Measurements from ENCODE around the gene GALR2. TPM values are rescaled to one million over a fixed set of nuclear protein-coding genes. Genes with fewer than 3 reads are reported as not detected.

Gene GALR2
- total RNA-seq, 1 donor from 2014 or later, result not detected

DNA sequence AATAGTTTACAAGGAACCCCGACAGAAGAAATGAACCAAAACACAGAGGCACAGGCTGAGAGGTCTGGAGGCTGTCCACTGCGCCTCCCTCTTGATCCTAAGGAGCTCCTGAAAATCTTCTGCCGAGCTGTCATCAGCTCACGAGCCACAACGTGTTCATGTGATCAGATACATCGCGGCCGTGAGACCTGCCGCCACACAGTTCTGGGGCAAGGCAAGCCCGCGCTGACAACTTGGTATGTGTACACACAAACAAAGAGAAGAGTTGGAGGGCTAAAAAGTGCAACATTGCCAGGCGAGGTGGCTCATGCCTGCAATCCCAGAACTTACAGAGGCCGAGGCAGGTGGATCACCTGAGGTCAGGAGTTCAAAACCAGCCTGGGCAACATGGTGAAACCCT is 21.4 kb downstream of the GALR2 start:
- DNase-seq, result no peak

DNA sequence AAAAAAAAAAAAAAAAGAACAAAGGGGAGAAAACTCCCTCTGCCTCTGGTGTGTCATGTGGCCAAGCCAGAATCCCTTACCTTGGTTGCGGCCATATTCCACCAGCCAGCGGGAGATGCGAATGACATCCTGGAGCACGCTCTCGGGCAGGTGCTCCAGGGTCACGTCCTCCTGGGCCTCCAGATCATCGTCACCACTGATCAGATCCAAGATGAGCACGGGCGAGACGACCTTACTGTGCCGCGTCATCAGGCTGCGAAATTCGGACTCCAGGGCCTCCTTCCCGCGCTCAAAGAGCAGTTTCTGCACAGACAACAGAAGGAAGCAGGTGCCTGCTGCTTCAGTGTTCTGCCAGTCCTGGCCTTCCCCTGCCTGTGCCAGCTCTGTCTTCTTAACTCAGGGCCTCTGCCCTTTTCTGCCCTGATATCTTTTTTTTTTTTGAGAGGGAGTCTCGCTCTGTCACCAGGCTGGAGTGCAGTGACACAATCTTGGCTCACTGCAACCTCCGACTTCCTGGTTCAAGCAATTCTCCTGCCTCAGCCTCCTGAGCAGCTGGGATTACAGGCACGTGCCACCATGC is 23.2 kb downstream of the GALR2 start:
- no peak for DNase-seq

DNA sequence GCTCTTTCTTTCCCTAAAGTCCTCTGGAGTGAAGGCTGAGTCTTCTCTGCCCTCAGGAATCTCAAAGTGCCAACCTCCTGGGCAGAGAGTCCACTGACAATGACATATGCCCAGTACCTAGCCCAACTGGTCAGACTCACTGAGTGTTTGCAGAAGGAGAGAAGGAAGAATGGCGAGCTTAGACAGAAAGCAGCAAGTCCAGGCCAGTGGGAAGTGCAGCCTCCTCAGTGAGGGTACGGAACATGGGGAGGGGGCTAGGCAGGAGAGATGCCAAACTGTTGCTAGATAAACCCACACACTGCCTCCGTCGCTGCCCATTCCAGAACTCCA is 28.3 kb downstream of the GALR2 start:
- DNase-seq, result no peak

DNA sequence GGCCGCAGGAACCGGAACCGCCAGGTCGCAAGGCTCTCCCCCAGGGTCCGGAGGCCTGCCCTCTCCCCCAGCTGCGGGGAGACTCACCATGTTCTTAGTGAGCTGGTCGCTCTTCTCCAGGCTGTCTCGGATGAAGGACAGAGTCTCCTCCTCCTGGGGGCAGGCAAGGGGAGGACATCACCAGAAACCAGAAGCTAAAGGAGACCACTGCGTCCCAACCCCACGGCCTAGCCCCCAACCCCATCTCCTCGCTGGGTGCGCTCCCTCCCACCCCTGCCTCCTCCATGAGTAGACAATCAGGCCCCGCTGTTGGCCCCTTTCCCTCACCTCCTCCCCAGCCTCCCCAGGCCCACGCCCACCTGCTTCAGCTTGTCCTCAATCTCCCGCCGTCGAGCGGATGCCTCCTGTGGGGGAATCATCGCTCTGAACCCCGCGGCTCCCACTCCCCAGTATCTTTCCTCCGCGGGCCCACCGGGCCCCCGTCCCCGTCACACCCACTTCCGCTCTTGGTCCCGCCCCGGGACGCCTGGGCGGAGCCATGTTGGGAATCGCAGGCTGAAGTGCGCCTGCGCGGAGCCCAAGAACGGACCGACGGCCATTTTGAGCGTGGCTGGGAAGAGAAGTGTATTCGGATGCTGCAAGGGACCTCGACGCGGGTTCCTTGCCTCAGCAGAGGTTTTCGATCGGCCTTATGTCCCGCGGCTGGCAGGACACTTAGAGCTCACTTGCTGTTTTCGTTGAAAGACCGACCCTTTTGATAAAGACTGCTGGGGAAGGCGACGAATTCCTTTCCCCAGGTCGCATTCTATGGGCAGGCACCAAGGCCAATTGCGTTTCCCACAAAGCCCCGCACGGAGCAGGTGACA is 28.9 kb downstream of the GALR2 start, which contains the start of gene EXOC7:
Gene EXOC7, minus strand, starts transcription at position 514 of the 866 bp plus-strand sequence. Its CDS starts 95 bp downstream, at position 419.
- peak; percentile 95 for DNase-seq

DNA sequence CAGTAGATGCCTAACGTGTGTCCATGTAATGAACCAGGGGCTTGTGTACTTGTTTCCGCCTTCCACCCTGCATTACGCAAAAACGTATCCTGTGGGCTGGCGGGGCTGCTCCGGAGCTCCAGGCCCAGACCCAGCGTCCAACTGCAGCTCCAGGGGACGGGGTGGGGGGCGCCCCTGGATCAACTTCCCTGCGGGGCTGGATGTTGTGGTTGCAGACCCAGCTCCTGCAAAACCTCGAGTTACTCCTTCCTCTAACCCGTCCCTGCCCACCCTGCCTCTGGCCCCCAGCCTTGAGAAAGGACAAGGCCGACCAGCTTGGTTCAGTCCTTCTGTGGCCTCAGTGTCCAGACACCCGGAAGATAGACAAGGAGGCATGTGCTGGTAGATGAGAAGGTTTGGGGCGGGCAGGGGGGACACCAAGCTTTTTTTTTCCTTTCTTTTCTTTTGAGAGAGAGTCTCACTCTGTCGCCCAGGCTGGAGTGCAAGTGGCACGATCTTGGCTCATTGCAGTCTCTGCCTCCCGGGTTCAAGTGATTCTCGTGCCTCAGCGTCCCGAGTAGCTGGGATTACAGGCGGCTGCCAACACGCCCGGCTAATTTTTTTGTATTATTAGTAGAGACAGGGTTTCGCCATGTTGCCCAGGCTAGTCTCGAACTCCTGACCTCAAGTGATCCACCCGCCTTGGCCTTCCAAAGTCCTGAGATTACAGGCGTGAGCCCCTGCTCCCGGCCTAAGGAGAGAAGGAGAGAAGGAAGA is 29.7 kb downstream of the GALR2 start:
- no peak for DNase-seq

DNA sequence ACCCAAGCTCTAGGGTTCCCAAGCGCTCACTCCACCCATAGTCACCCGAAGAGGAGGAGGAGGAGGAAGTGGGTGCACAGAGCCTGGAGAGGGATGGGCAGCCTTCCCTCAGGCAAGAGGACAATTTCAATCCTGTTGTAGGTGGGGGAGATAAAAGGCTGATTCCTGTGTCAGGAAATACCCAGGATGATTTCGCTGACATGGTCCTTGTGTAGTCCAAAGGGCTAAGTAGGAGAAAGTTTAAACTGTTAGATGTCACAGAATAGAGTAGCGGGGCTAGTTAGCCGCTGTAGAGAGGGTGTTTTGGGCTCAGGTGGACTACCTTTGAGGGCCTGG is 30.3 kb downstream of the GALR2 start:
- DNase-seq, result no peak

DNA sequence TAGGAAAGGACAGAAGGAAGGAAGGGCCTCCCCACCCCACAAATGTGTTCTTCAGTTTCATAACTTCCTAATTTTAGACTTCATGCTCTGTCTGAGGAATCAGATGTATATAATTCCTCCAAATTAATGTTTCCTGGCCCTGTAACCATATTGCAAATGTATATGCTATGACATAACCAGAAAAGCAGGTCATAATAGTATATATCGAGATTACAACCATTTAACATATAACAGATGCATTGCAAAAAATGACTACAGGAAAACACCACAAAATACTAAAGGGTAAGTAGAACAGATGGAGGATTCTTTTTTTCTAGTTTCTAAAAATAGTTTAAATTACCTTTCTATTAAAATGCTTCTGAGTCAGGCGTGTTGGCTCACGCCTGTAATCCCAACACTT is 32.1 kb downstream of the GALR2 start:
- DNase-seq, result no peak

DNA sequence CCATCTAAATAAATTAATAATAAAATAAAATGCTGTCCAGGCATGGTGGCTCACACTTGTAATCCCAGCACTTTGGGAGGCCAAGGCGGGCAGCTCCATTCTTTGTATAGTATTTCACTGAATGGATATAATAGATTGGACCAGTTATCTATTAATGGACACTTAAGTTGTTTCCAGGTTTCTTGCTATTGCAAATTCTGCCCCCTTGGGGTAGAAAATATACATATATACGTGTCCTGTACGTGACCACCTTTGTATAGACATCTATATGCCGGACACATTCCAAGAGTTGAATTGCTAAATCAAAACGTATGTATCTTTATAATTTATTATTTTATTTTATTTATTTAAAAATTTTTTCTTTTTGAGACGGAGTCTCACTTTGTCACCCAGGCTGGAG is 32.9 kb downstream of the GALR2 start:
- peak; percentile 48 for DNase-seq

DNA sequence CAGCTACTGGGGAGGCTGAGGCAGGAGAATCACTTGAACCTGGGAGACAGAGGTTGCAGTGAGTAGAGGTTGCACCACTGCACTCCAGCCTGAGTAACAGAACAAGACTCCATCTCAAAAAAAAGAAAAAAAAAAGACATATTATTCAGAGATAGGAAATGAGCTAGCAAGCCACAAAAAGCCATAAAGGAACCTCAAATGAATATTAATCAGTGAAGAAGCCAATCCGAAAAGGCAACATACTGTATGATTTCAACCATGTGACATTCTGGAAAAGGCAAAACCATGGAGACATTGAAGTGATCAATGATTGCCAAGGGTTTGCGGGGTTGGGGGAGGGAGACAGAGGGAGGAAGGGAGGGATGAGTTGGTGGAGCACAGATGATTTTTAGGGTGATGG is 37.4 kb downstream of the GALR2 start:
- no peak for DNase-seq

DNA sequence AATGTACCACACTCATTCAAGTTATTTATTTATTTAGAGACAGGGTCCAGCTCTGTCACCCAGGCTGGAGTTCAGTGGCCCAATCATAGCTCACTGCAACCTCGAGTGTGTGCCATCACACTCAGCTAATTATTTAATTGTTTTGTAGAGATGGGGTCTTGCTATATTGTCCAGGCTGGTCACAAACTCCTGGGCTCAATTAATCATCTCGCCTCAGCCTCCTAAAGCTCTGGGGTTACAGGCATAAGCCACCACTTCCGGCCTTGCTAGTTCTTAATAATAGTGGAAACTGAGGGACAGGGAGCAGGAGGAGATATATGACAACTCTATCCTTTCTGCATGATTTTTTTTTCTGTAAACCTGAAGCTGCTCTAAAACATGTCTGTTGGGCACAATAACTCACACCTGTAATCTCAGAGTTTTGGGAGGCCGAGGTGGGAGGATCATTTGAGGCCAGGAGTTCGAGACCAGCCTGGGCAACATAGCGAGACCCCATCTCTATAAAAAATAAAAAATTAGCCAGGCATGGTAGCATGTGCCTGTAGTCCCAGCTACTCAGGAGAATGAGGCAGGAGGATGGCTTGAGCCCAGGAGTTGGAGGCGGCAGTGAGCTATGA is 40.7 kb downstream of the GALR2 start:
- no peak for DNase-seq

DNA sequence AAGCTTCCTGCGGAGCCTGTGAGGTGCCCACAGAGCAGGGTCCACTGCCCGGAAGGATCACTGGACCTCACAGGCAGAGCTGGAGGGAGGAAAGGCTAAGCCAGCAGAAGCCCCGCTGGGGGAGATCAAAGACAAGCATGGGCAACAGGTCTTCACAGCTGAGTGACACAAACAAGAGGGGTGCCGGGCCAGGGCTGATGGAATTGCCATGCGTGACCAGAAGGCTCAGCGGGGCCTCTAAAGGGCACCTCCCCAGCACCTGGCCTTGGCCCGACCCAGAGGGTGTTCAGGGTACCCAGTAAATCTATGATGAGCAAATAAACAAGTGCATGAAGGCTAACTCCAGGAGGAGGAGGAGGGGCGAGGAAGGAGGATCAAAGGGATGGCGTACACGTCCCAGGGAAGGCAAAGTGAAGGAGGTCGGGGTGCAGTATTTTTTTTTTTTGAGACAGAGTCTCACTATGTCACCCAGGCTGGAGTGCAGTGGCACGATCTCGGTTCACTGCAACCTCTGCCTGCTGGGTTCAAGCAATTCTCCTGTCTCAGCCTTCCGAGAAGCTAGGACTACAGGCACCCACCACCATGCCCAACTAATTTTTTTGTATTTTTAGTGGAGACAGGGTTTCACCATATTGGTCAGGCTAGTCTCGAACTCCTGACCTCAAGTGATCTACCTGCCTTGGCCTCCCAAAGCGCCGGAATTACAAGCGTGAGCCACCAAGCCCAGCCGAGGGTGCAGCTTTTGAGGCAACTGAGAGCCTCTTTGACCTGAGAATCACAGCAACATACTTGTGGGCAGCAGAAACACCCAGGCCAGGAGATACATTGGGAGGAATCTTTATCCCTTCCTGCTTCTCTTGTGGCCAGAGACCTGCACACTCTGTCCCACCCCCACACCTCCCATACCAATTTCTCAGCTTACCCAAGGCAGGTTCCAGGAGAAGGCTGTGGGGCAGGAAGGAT is 45.1 kb downstream of the GALR2 start:
- no peak for DNase-seq

DNA sequence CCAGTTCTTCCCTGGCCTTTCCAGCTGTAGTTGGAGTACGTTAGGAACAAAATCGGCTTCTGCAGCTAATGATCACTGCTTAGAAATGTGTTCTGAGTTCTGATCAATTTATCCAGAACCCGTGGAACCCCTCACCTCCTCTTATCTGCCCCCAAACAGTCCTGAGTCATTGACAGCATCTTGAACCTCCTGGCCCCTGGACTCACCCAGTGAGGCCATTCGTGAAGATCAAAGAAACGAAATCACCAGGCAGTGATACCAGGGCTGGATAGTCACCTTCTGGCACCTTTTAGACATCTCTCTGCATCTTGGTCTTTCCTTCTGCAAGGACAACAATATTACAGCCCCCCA is 46.1 kb downstream of the GALR2 start:
- DNase-seq, result no peak

DNA sequence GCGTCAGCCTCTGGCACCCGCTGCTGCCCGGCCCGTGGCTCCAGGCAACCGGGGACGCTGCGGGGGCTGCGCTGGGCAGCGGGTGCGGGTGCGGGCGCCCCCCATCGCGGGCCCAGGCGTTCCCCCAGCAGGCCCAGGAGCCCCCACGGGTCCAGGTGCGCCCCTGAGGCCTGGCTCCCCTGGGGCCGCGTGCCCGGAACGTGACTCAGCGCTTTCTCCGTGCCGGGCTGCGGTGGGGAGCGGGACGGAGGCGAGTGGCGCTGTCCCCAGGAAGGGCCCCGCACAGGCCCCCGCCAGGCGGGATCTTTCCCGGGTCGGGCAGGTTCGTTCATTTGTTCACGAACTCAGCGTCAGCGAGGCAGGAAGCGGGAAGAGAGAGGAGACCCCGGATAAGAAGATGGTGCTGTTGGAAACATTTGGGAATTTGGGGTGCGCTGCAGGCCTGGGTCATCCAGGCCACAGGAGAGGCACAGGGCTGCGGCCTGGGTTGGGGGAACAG is 47.4 kb downstream of the GALR2 start:
- peak; percentile 28 for DNase-seq

DNA sequence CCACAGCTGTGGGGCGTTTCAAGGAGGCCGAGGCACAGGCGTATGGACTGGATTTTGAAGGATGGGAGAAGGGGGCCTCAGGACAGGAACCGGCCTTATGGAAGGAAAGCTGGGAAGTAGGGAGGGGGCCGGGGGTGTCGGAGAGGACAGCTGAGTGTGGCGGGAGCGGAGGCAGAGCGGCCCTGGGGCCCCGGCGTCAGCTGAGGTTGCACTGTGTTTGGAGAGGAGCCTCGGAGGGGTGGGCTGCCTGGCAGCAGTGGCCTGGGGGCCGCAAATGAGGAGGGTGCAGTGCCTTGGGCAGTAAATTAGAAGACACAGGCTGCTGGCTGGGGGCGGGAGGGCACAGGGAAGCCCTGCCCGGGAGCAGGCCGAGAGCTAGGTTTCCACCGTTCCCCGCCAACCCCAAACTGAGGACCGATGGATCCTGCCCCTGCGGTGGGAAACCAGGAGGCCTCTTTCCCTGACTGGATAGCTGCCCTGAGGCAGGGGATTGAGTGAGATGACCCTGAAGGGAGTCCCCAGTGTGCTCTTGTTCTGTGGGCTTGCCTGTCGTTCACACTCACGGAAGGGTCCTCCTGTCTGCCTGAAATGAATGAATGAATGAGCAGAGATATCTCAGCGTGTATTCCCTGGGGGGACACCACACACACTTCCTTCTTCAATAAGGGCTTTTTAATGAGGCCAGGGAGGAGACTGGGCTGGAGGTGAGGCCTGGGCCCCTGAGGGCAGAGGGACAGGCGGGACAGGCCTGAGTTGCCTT is 48.0 kb downstream of the GALR2 start:
- DNase-seq, result no peak

DNA sequence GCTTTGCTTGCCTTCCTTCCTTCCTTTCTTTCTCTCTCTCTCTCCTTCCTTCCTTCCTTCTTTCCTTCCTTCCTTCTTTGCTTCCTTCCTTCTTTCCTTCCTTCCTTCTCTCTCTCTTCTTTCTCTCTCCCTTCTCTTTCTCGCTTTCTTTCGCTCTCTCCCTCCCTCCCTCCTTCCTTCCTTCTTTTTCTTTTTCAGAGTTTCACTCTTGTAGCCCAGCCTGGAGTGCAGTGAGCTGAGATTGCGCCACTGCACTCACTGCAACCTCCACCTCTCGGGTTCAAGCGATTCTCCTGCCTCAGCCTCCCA is 48.6 kb downstream of the GALR2 start:
- no peak for DNase-seq

DNA sequence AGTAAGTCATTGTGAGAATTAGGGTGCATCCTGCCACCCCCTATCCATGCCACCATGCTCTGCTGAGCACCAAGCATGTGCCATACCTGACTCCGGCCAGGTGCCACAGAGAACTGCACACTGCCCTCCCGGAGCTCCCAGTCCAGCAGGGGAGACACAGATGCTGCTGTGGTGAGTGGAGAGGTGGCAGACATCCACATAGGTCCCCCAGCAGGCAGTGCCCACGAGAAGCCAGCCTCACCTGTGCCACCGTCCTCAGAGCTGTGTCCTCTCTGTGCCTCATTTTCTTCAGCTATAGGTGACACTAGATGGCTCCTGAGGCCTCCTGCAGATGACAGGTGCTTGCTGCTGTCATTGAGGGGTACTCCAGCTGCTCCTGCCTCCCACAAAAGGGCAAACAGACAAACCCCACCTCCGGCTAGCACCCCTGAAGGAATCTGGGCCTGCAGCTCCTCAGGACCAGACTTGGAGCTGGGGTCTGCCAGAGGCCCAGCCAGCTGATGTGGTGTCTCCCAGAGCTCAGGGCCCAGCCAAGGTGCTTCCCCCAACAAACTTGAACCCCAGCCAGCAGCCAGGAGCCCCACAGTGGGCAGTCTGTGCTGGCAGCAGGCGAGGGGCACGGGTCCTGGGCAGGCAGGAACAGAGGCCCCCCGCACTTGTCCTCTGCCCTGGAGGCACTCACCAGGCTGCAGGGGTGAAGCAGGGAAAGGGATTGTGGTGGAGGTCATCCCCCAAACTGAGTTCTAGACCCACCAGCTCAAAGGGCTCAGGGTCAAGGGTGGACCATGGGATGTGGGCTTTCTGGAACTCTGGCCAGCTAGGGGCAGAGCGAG is 49.4 kb downstream of the GALR2 start:
- no peak for DNase-seq

DNA sequence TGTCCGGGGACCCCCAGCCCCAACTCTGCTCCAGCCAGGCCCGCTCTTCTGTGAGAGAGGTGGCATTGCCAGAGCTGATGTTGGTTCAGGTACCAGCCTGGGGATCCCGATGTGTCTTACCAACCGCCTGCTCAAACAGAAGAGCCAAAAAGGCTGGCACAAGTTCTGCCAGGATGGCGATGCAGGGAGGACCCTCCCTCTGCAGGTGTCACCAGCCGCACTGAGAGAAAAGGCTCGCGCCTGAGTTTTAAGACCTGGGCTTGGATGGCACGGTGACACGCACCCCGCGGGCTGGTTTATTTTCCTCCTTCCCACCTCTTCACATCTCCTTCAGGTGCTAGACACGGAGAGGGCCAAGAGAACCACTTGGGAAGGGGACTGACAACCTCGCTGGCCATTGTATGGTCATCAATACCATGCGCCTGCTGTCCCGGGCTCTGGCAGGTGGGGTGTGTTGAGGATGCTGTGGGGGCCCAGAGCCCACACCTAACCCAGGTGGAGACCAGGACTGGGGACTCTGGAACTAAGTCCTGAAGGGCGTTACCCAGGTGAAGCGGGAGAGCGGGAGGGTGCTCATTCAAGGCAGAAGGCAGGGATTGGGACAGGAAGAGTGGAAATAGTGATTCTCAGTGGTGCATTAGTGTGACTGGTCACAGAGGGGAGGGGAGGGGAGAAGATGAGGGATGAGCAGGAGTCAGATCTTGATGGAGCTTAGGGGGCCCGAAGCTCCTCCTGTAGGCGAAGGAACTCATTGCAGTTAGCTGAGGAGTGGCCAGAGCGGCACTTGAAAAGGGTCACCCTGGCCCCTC is 50.2 kb downstream of the GALR2 start:
- DNase-seq, result peak; percentile 27

DNA sequence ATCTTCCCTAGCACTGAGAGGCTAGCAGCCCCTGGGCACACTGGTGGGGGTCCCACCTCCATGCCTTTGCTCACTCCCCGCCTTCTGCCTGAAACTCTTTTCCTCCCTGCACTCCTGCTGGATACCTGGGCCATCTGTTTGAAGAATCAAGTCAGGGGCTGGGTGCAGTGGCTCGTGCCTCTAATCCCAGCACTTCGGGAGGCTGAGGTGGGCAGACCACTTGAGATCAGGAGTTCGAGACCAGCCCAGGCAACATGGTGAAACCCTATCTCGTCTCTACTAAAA is 50.8 kb downstream of the GALR2 start:
- no peak for DNase-seq

DNA sequence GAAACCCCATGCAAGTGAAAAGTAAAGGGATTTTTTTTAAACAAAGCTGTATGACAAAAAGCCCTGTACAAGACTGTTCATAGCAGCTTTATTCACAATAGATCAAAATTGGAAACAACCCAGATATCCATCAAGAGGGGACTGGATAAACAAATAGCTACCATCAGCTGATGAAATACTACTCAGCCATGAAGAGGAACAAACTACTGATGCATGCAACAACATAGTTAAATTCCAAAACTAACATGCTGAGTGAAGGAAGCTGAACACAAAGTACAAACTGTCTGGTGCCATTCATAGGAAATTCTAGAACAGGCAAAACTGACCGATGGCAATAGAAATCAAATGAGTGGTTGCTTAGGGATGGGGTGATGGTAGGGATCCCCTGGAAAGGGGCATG is 51.3 kb downstream of the GALR2 start:
- DNase-seq, result no peak

Measured in dermis blood vessel endothelial cell (primary cell).